HT1080 (cell line): ENCODE data around the gene AHRR. TPM values are rescaled to one million over a fixed set of nuclear protein-coding genes. Genes with fewer than 3 reads are reported as not detected.
A peak's percentile ranks its signal among the peaks of the same experiment; 100 is the strongest.
"Not testable (repeated sequence)": the region's sequence is repeated elsewhere in the genome, so short reads cannot be mapped to it uniquely, and the experiment has no call there.

ENCODE experiments used
- DNase-seq: peaks from one replicate; pipeline ENCODE4 v3.0.0-alpha.2; 2015; ENCODE audit warnings: low read depth
- total RNA-seq: library from RNA; depleted of rRNA; stranded (reverse); fragments of >200 nt; shearing (Covaris generic); gene quantifications from 2 replicates; pipeline ENCODE4 v1.2.3, GENCODE V29; 2014

Gene AHRR
- total RNA-seq, 1 experiment from 2014 or later, result 2.4 TPM

DNA sequence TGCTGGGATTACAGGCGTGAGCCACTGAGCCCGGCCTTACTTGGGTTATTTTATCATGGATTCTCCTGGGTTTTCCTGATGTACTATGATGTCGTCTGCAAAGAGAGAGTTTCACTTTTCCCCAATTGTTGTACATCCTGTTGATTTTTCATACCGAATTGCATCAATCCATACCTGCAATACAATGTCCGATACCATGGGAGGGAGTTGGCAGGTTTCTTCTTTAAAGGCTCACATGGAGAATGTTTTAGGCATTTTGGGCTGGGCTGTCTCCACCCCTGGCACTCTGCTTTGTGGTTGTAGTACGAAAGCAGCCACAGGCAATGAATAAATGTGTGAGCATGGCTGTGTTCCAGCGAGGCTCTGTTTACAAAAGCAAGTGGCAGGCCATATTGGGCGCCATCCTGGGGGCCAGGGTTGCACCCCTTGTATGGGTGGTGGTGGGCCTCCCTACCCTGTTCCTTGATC is 86.3 kb downstream of the AHRR start:
- no peak for DNase-seq

DNA sequence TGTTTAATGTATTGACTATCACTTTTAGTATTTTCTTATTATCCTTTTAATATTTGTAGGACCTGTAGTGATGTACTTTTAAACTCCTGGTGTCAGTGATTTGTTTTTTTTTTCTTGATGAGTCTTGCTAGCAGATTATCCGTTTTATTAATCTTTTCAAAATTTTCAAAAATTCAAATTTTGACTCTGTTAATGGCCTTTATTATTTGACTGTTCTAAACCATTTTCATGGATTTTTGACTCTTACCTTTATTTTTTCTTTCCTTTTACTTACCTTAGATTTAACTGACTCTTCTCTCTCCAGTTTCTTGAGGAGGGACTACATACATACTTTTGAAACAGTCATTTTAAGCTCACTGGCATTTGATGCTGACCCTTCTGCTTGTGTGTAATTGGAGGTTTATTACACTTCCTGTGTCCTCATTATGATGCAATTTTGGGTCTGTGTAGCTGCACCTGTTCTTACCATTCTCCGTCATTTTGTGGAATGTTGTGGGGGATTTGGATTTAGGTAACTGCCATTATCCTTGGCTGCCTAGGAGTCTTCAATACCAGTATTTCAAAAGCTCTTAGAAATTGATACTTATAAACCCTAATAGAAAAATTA is 89.5 kb downstream of the AHRR start:
- DNase-seq, result no peak

DNA sequence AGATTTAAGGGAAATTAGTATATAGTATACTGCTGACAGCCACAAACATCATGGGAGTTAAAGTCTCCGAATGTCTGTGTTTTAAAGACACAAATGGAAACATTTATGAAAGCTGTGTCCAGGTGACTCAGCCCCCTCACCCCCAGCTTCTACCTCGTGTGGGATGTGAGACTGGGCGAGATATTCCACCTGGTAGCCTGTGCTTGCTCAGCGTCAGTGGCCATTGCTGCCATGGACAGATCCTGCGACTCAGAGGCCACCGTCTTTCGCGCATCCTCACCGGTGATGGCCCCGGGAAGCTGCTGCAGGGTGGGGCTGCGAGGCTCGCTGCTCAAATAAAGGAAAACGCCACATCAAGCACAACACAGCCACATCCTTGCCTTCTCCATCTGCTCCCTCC is 90.2 kb downstream of the AHRR start:
- no peak for DNase-seq

DNA sequence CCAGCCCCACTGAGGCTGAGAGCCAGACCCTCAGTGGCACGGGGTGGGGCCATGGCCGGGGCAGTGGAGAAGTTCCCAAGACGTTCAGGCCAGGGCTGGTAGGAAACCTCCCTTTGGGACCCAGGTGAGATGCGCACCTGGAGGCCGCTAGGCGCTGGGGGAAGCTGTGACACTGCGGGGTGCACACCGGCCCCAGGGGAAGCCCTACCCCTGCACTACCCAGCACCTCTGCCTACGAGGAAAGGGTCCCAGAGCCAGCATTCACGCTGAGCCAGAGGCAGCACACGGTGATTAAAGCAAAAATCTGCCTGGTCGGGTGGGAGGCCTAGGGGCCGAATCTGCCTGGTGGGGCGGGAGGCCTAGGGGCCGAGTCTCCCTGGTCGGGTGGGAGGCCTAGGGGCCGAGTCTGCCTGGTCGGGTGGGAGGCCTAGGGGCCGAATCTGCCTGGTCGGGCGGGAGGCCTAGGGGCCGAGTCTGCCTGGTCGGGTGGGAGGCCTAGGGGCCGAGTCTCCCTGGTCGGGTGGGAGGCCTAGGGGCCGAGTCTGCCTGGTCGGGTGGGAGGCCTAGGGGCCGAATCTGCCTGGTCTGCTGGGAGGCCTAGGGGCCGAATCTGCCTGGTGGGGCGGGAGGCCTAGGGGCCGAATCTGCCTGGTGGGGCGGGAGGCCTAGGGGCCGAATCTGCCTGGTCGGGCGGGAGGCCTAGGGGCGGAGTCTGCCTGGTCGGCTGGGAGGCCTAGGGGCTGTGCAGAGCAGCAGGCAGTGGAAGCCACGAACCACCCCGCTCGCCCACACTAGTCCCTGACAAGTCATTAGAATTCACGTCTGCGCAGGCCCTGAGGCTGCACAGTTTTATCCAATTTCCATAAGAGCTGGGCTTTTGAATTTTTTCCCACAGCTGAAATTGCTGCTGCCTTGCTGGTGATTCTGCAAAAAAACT is 93.7 kb downstream of the AHRR start:
- DNase-seq, result not testable (repeated sequence)

DNA sequence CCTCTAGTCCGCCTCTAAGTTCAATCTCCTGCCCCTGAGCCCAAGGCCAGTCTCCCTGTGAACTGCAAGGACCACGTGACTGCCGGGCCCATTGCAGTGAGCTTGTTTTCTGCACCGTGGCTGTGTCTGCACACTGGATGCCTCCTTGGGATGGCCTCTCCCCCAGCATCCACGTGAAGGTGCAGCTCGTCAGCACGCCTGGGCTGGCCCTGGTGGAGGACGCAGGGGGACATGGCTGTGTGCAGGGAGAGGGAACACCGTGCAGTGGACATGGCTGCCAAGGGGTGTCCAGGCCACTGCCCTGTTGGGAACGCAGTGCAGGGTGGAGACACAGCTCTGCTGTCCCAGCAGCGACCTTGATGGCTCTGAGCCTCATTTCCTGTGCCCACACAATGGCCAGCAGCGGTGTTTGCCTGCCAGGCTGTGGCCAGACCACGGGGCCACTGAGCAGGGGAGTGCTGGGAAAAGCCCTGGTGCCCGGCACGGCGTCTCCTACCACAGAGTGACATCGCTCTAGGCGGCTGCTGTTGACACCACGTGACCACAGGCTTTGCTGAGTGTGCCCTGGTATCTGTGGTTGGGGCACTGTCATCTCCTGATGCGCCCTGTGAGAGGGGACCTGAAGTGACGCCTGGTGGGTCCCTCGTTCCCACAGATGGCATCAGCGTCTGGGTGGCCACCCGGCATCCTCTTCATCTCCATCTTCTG is 94.6 kb downstream of the AHRR start:
- DNase-seq, result no peak

DNA sequence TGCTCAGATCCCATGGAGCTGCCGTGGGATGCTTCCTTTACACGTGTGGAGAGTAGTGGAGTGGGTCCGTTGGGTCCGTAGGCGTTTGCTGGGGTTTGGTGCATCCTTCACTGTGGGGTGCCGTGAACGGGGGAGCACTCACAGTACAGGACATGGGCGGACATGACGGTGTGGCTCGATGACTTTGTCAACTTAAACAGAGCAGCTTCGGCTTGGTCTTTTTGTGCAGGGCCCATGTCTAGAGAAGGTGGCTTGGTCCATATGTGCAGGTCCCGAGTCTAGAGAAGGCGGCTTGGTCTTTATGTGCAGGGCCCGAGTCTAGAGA is 95.1 kb downstream of the AHRR start:
- DNase-seq, result no peak

DNA sequence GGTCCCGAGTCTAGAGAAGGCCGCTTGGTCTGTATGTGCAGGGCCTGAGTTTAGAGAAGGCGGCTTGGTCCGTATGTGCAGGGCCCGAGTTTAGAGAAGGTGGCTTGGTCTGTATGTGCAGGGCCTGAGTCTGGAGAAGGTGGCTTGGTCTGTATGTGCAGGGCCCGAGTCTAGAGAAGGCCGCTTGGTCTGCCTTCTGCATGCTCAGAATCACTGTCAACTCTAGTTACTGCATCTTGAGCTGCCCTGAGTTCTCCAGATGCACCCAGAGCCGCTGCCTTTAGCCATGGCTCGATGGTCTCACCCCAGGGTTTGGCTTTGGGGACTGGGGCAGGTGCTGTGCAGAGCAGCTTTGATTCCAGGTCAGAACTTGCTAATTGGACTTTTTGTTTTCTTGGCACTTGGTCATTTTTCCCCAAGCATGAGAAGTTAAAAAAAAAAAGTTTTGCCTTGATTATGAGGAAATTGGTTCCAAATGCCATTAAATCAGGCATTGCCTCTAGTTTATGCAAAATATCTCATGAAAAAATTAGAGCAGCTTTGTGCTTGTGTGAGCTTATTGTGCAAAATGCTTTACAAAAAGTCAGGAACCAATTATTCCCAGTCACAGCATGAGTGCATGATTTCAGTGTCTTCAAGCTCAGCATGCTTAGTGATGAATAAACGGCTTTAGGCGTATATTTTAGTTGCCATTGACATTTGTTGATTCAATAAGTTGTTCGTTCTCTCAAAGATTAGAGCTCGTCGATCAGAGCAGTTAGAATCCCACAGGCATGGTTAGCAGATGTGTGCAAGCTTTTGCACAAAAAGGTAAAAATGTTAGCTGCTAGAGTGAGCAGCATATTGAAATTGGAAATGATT is 96.0 kb downstream of the AHRR start:
- no peak for DNase-seq

DNA sequence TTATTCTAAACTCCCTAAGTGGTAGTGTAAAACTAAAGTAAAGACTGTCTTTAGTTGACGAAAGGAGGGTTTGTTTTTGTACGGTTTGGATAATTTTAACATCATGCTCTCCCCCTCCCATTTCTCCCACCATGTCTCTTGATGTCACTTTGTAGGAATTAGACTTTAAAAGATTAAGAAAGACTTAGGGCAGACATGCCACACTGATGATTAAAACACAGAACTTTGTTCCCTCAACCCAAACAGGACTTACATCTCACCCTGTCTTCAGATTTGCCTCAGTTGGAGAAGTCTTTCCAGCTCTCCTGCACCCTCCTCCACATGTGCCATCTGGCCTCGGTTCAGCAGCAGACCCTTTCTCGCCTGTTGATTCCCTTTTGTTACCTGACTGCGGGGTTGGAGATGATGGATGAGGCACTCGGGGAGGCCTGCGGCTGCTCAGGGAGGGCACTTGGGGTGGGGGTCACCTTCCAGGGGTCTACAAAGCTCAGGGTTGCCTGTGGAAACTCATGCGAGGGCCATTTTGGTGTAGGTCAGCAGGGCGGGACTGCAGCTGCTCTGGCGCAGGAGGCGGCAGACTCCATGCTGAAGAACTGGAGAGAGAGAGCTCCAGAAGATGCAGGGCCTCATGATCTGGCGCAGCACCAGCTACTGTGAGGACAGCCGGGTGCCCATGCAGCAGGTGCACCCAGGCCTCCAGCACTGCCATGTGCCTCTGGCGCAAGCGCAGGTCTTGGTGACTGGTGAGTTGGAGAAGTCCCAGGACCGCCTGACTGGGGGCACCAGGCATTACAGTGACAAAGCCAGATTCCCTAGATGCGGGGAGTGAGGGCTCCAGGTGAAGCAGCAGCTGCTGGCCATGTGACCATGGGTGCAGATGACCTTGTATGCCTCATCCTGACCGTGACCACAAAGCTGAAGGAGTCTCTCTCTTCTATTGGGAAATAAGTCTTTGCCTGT is 96.9 kb downstream of the AHRR start:
- DNase-seq, result peak; percentile 43

DNA sequence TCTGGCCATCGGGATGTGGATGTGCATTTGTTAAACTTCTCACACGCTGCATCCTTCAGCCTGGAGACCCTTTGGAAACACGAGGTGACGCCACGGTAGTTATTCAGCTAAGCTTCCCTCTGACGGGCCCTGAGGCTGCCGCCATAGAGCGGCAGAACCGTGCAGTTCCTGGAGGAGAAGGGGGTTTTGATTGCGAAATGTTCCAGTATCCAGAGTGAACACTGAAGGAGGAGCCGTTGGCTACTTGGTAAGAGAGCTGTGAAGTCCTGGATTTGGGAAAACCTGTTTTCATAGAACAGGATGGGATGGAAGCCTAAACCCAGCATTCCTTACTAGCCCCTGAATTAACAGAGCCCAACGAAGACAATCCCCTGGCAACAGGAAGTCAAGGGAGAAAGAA is 98.5 kb downstream of the AHRR start:
- no peak for DNase-seq

DNA sequence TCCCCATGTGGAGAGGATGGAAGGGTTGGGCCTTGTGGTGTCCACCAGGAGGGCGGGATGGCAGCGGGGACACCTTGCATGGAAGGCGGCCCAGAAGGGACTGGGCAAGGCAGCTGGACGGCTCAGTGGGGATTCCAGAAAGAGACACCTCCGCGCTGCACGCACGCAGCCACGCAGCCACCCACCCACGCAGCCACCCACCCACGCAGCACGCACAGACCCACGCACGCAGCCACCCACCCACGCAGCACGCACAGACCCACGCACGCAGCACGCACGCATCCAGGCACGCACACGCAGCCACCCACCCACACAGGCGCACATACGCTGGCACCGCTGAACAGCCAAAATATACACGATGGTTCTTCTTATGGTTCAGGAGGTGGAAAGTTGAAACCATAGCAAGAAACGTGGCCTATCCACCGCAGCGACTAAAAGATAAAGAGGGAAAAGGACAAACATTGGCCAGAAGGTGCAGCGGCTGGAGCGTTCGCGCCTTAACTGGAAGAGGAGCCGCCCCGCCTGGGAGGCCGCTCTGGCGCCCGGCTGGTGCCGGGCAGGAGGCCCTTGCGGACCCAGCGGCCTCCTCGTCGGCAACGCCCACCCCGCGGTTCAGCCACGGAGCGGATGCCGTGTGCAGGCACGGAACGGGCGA is 99.2 kb downstream of the AHRR start:
- no peak for DNase-seq

DNA sequence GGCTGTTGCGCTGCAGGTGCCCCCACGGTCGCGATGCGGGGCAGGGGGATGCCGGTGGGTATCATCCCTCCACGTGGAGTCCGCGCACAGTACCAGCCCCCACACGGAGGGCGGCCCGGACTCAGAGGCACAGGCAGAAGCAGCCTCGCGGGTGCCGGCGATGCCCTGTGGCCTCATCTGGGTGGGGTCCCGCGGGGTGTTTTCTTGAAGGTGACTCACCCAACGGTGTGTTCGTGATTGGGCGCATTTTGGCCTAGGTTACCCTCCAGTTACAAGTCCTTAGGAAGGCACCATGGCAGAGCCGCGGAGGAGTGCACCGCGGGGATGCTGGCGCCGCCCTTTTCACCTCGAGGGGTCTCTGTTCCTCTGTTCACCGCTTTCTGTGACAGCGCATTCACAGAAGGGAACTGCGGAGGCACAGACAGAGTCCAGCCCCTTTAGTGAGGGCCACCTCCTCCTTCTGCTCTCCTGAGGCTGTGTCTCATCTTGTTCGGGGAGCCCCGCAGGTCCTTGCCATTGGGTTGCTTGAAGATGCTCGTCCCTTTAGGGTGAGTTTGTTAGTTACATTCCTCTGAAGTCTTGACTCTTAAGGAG is 99.9 kb downstream of the AHRR start:
- DNase-seq, result no peak

DNA sequence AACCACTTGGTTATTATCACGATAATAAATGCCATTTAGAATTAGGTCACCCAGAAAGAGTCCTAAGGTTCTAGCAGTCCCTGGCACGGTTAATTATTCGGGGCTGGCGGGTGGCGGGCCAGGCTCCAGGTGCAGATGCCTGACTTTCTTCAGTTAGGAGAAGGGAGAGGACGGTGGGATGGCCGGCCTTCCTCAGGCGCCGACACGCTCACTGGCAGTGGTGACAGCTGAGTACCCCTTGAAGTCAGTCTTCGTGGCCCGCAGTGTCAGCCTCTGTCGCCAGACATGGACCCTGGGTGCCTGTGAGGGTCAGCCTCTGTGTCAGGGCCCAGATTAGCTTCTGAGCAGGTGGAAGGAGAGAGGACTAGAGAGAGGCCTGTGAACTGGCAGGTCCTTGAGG is 100.4 kb downstream of the AHRR start:
- DNase-seq, result no peak

DNA sequence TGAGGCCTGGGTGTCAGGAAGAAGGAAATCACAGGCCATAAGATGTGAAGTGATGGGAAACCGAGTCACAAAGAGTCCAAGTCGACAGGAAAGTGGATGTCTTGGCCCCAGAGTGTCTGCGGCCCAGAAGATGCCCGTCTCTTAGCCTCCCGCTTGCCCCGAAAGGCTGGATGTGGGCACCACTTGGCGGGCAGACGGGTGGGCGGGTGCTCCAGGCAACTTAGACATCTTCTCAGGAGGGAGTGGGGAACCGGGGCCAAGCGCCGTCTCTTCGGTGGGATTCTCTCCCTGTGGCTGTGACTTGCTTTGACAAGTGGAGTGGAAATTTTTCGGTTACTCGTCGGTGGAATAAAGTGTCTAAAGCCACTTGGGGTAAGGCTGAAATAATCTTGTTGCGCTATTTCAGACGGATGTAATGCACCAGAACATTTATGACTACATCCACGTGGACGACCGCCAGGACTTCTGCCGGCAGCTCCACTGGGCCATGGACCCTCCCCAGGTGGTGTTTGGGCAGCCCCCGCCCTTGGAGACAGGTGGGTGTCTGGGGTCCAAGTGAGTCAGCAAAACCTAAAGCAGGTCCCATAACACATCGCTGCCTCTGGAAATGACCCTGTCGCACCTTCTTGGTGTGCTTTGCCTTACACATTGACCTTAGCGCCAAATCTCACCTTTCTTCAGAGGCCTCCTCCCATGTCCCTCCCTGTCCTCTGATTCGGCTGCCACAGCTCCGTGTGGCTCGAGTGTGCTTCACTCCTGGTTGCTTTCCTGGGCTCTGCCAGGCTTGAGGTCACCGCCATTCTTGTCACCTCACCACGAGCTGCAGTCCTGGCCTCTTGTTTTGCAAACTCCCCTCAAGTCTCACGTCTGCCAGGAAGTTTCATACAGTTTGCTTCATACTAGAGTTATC is 101.1 kb downstream of the AHRR start:
- DNase-seq, result no peak

DNA sequence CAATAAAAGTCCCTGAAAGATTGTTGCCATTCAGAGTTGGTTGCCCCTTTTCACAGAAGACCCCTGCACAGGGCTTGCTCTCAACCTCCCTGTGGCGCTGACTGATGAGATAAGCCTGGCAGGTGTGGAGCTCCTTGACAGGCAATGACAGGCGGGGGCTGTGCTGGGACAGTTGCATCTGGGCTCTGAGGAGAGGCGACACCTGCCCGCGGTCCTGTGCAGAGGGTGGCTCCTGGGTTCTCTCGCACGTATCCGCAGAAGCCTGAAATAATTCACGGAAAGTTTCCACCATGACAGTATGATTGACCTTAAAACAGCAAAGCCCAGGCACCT is 101.7 kb downstream of the AHRR start:
- no peak for DNase-seq

DNA sequence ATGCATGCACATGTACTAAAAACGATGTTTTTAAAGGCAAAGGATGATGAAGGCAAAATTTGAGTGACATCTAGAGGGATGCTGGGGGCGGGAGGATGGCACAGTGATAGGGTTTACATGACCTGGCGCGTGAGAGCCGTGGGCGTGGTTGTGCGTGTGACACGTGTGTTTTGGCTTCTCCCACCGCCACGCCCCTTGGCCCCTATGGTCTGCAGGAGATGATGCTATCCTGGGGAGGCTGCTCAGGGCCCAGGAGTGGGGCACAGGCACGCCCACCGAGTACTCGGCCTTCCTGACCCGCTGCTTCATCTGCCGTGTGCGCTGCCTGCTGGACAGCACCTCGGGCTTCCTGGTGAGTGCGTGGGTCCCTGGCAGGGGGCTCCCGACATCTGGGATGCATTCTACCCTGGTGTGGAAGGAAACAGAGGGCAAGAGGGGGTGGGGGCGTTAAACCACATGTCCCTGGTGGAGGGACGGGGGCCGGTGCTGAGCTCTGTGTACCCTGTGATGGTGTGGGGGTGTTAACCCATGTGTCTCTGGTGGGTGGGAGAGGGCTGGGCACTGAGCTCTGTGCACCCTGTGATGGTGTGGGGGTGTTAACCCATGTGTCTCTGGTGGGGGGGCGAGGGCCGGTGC is 102.2 kb downstream of the AHRR start:
- DNase-seq, result no peak

DNA sequence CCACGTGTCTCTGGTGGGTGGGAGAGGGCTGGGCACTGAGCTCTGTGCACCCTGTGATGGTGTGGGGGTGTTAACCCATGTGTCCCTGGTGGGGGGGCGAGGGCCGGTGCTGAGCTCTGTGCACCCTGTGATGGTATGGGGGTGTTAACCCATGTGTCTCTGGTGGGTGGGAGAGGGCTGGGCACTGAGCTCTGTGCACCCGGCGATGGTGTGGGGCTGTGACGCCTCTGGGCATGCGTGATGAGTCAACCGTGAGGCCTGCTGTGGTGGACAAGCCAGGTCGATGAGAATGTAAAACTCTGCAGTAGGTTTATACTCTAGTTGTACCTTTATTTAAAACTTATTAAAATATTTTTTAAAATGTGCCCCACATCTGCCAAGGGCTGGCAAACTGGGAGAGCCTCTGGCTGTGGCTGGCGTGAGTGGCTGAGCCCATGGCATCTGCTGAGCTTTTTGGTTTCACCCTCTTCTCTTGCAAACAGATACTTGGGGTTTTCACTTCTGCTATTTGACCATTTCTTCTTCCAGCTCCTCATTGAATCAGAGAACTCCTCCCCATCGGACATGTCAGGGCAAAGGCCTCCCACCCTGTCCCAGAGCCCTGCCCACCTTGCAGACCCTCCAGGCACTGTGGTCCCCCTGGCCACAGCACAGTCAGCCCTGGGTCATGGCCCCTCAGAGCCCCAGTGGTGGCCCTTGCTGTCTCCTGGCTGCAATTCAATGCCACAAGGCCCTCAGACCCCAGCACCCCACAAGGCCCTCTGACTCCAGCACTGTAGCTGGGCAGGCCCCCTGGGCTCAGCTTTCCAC is 103.0 kb downstream of the AHRR start:
- DNase-seq, result no peak

DNA sequence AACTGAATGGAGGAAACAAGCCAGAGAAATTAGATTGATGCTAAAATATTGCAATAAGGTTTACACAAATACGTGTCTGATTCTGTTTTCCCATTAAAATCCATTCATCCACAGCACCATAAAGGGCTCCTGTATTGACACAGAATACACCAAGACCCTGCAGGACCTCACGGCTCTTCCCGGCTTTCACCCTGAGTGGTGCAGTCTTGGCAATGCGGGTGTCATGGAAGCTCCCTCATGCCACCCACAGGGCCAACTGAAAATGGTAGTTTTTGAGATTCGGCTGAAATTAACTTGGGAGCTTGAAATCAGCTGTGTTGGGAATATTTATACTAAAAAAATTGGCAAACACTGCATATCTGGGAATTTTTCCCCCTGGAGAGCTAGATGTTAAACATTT is 104.2 kb downstream of the AHRR start:
- DNase-seq, result no peak
